GM19035 (cell line): ENCODE measurements around the gene URB1.

ENCODE experiments used
- ATAC-seq: cut with Tn5 transposase; IDR thresholded peaks from one replicate; pipeline ENCODE4 v1.9.1; 2021; ENCODE audit not compliant: unreplicated experiment

URB1 gene

DNA sequence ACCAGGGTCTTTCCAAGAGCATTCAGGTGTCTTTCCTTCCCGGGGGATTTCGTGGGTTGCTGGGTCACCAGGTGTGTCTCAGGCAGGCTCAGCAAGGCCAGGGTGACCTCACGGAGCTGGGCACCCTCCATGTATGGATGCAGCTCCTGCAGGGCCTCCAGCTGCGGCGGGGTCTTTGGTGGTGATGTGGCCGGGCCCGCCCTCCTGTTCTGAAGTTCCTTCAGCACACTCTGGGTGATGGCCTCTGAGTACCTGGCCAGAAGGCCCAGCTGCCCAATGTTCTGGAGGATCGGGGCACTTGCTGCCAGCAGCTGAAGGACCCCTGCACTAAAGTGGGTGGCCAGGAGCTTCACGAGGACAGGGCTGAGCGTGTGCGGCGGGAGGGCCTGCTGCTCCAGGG lies 45.5 kb downstream of the URB1 start:
- no peak for ATAC-seq

GRCh38 chr21:32346951-32347350 lies 45.9 kb downstream of the URB1 start:
- no peak for ATAC-seq

DNA sequence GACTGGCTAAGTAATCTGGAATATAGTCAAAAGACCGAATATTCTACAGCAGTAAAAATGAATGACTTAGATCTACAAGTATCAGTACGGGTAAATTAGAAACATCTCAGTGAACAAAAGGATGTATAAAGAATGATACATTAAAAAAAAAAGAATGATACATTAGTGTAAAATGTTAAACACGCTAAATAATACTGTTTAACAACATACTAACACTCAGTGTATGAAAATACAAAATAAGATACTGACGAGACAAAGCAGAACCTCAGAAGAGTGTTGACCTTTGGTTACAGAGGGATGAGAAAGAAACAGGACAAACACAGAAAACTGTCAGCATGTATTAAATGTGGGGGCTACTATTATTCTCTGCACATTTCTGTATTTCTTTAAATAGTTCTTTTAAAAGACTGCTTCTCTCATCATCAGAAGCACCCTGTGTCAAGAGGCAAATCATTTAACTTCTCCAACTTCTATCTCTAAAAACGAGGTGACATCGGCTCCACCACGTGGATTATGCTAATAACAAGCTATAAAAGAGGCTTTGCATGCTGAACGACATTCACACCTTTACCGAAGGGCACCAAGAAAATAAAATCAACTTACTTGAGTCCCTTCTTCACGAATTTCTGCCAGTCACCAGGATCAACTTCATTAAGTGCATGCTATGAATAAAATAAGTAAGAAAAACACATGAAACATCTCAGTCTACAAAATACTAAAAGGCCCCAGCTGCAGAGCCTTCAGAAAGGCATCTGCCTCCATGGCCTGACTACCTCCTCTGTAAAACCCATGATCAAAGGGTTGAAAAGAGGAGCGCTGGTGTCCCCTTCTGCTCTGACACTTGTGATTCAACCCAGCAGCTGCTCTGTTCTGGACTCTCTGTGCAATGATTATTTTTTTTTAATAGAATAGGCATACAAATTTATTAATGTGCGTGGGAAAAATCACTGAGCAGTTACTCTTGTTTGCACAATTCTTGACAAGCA lies 51.7 kb downstream of the URB1 start:
- ATAC-seq, result no peak

- no peak for ATAC-seq
Observed at GRCh38 chr21:32338209-32338921, 54.4 kb downstream of the URB1 start.

DNA sequence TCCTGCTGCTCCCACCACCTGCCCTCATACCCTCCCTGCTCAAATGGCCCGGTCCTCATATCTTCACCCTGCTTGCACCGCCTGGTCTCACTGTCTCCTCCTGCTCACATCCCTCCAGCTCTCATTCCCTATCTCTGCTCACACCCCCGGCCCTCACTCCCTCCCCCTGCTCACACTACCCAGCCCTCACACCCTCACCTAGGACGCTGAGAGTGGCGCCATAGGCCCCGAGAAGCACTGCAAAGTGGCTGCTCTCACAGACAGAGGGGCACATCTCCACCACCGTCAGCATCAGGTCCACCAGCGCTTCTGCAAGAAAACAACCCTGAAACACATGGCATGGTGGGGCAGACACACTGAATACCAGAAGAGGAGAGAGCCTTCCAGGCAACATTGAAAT lies 55.6 kb downstream of the URB1 start:
- ATAC-seq, result no peak

GRCh38 chr21:32336711-32337110 lies 56.1 kb downstream of the URB1 start:
- no peak for ATAC-seq

DNA sequence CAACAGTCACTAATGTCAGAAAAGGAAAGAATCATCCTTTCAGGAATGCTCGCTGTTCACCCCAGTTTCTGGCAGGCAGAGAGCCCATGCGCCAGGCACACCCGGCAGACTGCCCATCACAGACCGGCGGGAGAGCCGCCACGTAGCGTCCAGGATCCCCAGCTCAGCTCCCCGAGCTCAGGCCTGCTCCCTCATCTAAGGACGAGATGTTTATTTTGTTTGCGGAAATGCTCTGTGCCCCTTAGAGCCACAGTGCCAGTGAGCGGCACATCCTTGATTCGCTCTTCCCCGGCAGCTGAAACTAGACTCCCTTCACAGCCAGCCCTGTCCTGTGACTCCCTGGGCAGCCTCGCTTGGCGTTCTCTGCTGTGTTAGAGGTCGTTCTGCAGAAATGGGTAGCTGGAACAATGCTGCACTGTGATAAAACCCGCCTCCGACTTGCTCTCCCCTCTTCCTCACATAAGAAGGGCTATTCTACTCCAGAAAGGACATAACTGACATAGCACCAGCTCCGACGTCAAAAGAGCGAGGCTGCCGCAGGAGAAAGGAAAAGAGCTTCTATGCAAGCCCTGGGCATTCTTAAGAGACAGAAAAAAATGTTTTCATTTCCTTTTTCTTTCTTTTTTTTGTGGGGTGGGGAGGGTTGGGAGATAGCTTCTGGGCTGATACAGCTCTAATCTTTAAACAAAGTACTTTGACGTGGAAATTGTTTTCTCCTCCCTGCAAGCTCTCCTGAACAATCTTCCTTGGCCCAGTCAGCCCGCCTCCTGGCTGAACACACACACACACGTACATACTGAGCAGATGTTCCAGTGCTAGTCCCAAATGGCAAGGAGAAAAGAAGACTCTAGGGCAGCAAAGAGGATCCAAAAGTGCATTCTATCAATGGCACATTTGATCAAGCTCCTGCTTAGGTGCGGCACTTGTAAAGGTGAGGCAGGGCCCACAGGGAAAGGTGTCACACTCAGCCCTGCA lies 56.9 kb downstream of the URB1 start:
- no peak for ATAC-seq

DNA sequence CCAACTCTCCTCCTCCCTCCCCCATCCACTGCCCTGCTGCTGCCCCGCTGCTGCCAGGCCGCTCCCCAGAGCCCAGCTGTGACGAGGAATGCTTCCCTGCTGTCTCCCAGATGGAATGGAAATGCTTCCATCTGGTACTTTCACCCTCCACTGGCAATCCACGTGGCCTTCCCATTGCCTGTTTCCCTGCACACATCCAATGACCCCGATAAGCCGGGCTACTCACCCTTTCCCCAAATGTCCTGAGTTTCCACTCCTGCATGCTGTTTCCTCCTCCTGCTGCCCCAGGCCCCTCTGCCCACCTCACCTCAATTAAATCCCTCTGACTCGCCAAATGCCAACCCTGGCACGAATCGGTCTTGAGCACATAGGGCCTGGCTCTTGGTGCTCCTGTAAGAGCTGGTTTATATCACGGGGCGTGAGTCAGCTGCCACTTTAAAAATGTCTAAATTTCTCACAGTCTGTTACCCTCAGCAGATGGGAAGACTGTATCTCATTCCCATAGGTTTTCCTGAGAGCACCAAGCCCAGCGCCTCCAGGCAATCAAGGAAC lies 57.8 kb downstream of the URB1 start:
- no peak for ATAC-seq

DNA sequence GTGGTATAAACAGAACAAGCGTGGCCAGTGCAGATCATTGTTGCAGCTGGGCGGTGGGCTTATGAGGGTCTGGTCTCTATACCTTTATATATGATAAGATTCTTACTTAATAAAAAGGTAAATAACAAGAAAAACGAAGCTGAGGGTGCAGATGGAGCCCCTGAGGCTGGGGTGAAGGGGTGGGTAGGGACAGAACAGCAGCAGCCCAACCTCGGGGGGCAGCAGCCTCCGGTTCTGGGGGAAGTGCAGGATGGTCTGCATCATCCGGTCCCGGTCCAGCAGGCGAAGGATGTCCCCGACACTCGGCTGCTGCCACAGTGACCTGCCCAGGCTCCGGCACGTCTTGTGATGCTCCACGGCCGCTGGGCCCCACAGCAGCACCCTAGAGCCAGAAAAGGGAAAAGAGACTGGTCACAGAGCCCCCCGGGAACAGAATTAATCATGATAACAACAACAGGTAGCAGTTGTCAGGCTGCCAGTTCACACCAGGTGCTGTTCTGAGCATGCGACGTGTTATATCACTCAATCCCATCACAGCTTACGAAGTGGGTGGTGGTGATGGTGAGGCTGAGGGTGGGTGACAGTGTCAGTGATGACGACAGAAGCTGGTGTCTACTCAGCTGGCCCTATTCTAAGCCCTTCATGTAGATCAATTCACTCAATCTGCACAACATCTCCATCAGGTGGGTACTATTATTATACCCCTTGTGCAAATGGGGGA lies 58.7 kb downstream of the URB1 start:
- no peak for ATAC-seq

DNA sequence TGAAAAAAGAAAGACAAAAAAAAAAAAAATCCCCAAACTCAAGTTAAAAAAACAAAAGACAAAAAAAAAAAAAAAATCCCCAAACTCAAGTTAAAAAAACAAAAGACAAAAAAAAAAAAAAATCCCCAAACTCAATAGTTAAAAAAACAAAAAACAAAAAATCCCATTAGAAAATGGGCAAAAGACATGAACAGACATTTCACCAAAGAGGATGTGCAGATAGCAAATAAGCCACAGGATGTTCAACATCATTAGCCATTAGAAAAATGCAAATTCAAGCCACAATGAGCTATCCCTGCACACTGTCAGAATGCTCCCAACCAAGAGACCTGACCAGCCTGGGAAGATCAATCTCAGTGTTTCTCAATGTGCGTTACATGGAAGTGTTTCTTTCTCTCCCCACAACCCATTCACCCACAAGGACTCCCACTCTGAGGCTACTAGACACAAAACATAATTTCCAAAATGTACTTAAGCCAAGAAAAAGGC lies 60.3 kb downstream of the URB1 start:
- no peak for ATAC-seq

- no peak for ATAC-seq
Observed at GRCh38 chr21:32331444-32332305, 61.1 kb downstream of the URB1 start.

DNA sequence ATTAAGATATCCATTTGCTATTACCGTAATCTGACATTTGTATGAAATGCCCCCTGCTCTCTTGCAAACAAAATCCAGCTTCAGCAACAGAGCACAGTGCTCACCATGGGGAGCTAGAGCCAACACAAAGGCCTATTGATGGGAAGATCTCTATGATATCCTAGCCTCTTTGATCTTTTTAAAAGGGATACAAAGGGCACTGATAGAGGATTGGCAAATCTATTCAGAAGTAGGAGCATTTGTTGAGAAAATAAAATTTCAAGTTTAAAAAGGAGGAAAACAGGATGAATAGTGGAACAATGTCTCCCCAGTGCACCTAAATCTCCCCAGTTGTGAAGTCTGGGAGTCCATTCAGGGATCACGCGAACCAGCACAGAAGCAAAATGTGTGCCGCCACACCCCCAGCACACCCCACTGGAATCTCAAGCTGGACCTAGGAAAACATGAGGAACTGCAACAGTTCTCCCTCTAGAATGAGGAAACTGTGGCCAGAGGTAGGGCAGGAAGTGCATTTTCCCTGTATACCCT lies 62.0 kb downstream of the URB1 start:
- ATAC-seq, result no peak

- no peak for ATAC-seq
Observed at GRCh38 chr21:32329776-32330175, 63.0 kb downstream of the URB1 start.

GRCh38 chr21:32329331-32329730 lies 63.5 kb downstream of the URB1 start:
- ATAC-seq, result no peak

DNA sequence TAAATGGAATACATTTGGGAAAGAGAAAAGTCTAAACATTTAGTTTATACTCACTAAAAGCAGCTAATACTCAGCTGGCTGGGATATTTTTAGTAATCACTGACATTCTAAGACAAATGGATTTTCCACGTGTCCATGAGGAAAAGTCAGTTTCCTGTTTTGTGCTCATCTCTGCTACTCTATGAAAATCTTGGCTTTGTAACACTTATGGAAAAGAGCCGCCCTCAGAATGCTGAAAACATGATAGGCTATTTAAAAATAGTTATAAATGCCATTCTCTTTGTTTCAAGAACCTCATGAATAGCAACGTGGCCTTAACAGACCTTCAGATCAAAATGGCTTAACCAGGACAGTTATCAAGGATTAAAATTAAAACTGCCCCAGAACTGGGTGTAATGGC lies 64.2 kb downstream of the URB1 start:
- no peak for ATAC-seq

- ATAC-seq, result no peak
Observed at GRCh38 chr21:32325706-32326105, 67.1 kb downstream of the URB1 start.

- ATAC-seq, result no peak
Observed at GRCh38 chr21:32322676-32323075, 70.1 kb downstream of the URB1 start.

DNA sequence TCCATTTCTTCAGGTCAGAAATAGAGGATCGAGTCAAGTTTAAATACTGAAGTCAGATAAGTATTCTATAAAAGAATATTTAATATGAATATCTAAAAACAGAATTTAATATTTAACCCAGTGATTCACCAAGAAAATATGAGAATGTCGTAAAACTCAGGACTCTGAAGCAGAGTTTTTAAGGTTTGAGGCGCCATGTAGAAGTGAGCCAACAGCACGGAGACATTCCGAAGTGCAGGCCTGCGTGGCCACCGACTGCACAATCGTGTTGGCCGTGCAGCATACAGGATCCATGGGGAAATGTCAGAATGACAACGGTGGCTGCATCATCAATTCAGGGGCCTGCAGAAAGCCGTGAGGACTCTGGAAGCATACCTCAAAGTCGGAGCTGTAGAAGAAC lies 70.7 kb downstream of the URB1 start:
- no peak for ATAC-seq

DNA sequence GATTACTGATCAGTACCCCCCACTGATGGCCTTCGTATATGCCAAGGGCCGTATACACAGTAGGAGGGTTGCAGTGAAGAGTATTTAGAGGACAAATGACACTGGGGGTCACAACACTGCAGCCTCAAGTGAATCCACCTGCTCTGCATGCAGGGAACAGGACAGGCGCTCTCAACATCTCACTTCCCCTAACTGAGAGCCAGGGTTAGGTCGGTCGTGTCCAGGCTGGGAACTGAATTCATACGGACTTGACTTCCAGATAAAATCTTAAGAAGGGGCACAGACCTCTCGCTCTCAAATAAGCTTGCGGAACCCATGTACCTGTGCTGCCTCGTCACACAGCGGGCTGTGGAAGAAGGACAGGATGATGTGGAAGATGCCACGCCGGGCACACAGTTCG lies 71.3 kb downstream of the URB1 start:
- ATAC-seq, result no peak
